SK-N-SH (cell line): Measurements from ENCODE around the gene BBC3. TPM values are rescaled to one million over a fixed set of nuclear protein-coding genes. Genes with fewer than 3 reads are reported as not detected.

Experiments used
- CTCF ChIA-PET: fragments of 300-600, 350-600 bp; formaldehyde crosslinking; extraction: SDS; loops from one replicate; lab custom pipeline; 2021; lab: Yijun Ruan, JAX
- POLR2A ChIA-PET: fragments of 350-600 bp; sonication (Branson Sonifier 250); formaldehyde crosslinking; extraction: SDS; loops from one replicate; lab custom pipeline; 2020; ENCODE audit warnings: antibody characterized with exemption, inconsistent platforms; lab: Yijun Ruan, JAX
- DNase-seq: peaks from one replicate; pipeline ENCODE4 v3.0.0; 2012
- H2AFZ ChIP-seq: fragments of 200-600 bp; sonication (generic); 2 replicates; pipeline ENCODE4 v1.8.1; 2016; ENCODE audit warnings: antibody characterized with exemption, mild to moderate bottlenecking, low read depth
- H3F3A ChIP-seq: fragments of 200-600 bp; sonication (generic); replicated peaks from 2 replicates; pipeline ENCODE3; 2016; ENCODE audit warnings: antibody characterized with exemption, mild to moderate bottlenecking; ENCODE audit not compliant: insufficient read depth
- H3K27ac ChIP-seq, 2 experiments: fragments of 200-500 bp in 1 of 2; fragments of 200-600 bp in 1 of 2; sonication (Bioruptor generic) in 1 of 2; sonication (generic), shearing (Covaris generic) in 1 of 2; 2 replicates each; pipeline versions ENCODE4 v1.5.1 to v1.6.1; 2014 to 2016; ENCODE audit warnings: low read depth in 2 of 2, inconsistent platforms in 1 of 2, low read length in 1 of 2, mild to moderate bottlenecking in 1 of 2, mixed read lengths in 1 of 2
- H3K27me3 ChIP-seq: fragments of 200-600 bp; sonication (generic), shearing (Covaris generic); 2 replicates; pipeline ENCODE4 v1.6.1; 2016; ENCODE audit warnings: mixed run types; ENCODE audit not compliant: insufficient read depth
- H3K36me3 ChIP-seq, 2 experiments: fragments of 200-500 bp in 1 of 2; fragments of 200-600 bp in 1 of 2; sonication (Bioruptor generic) in 1 of 2; sonication (generic) in 1 of 2; replicated peaks in 1 of 2; 2 replicates each; pipeline versions ENCODE3 to v1.5.1; 2014 to 2016; ENCODE audit warnings: low read length in 1 of 2, mild to moderate bottlenecking in 1 of 2; ENCODE audit not compliant: insufficient read depth in 2 of 2, control insufficient read depth in 1 of 2
- H3K4me1 ChIP-seq, 2 experiments: fragments of 200-500 bp in 1 of 2; fragments of 200-600 bp in 1 of 2; sonication (Bioruptor generic) in 1 of 2; sonication (generic), shearing (Covaris generic) in 1 of 2; 2 replicates each; pipeline versions ENCODE4 v1.5.1 to v1.6.1; 2014 to 2016; ENCODE audit warnings: low read depth in 1 of 2, low read length in 1 of 2, mixed run types in 1 of 2; ENCODE audit not compliant: insufficient read depth in 2 of 2, control insufficient read depth in 1 of 2
- H3K4me2 ChIP-seq: fragments of 200-600 bp; sonication (generic), shearing (Covaris generic); 2 replicates; pipeline ENCODE4 v1.6.1; 2017; ENCODE audit warnings: mixed run types
- H3K4me3 ChIP-seq, 2 experiments: fragments of 200-500 bp in 1 of 2; fragments of 200-600 bp in 1 of 2; sonication (Bioruptor generic) in 1 of 2; sonication (generic), shearing (Covaris generic) in 1 of 2; 2 replicates each; pipeline versions ENCODE4 v1.5.1 to v1.8.1; 2014 to 2016; ENCODE audit warnings: low read depth in 2 of 2, inconsistent platforms in 1 of 2, low read length in 1 of 2, mild to moderate bottlenecking in 1 of 2, mixed read lengths in 1 of 2, moderate library complexity in 1 of 2
- H3K79me2 ChIP-seq: fragments of 200-600 bp; sonication (generic); 2 replicates; pipeline ENCODE4 v1.8.1; 2017; ENCODE audit warnings: mild to moderate bottlenecking; ENCODE audit not compliant: insufficient read depth
- H3K9ac ChIP-seq: fragments of 200-600 bp; sonication (generic); 2 replicates; pipeline ENCODE4 v1.6.1; 2017; ENCODE audit warnings: mixed run types
- H3K9me2 ChIP-seq: fragments of 200-600 bp; sonication (generic); 2 replicates; pipeline ENCODE4 v1.6.1; 2017; ENCODE audit warnings: mixed run types
- H3K9me3 ChIP-seq: fragments of 200-600 bp; sonication (generic); 2 replicates; pipeline ENCODE4 v1.6.1; 2017; ENCODE audit warnings: mixed run types, mild to moderate bottlenecking, moderate library complexity
- H4K20me1 ChIP-seq: fragments of 200-600 bp; sonication (generic); 2 replicates; pipeline ENCODE4 v1.6.1; 2017; ENCODE audit warnings: mild to moderate bottlenecking, mixed run types; ENCODE audit not compliant: insufficient read depth
- EP300 ChIP-seq, 2 experiments: IDR thresholded peaks; 2 replicates each; pipeline versions ENCODE4 v1.4.0 to v1.6.1; 2012; ENCODE audit warnings: borderline replicate concordance in 1 of 2, low read depth in 1 of 2, low read length in 1 of 2
- EZH2phosphoT487 ChIP-seq: fragments of 200-600 bp; sonication (generic); IDR thresholded peaks from 2 replicates; pipeline ENCODE4 v1.6.1; 2017; ENCODE audit warnings: low read depth, mixed run types, mild to moderate bottlenecking, antibody characterized with exemption, moderate library complexity, borderline replicate concordance
- GABPA ChIP-seq: IDR thresholded peaks from 2 replicates; pipeline ENCODE4 v1.4.0; 2012; ENCODE audit warnings: low read depth, mild to moderate bottlenecking
- POLR2AphosphoS5 ChIP-seq: IDR thresholded peaks from 2 replicates; pipeline ENCODE4 v1.6.1; 2012; ENCODE audit warnings: low read depth, low read length
- RFX5 ChIP-seq: IDR thresholded peaks from 2 replicates; pipeline ENCODE4 v1.6.1; 2012; ENCODE audit warnings: mild to moderate bottlenecking, improper control_type of control experiment, low read length
- RXRA ChIP-seq: IDR thresholded peaks from 2 replicates; pipeline ENCODE4 v1.4.0; 2012; ENCODE audit warnings: low read depth, mild to moderate bottlenecking, borderline replicate concordance
- TEAD4 ChIP-seq: IDR thresholded peaks from 2 replicates; pipeline ENCODE4 v1.4.0; 2012; ENCODE audit warnings: mild to moderate bottlenecking, borderline replicate concordance; ENCODE audit not compliant: insufficient read depth
- WGBS: methylation state at CpG from one replicate; pipeline ENCODE4 v1.1.6; 2017; ENCODE audit warnings: low lambda C conversion rate; 5-methylcytosine and 5-hydroxymethylcytosine counted together
- polyA plus RNA-seq, 3 experiments: library from polyadenylated mRNA; depleted of rRNA; stranded (reverse); fragments of >200 nt; gene quantifications; 2 replicates each; pipeline ENCODE4 v1.2.3, GENCODE V29; 2012
- TF ChIP-seq, protein P1 (sequence below): IDR thresholded peaks from 2 replicates; pipeline ENCODE4 v1.6.1; 2012; ENCODE audit warnings: mild to moderate bottlenecking, low read depth, low read length, moderate library complexity
- TF ChIP-seq, protein P2 (sequence below): IDR thresholded peaks from 2 replicates; pipeline ENCODE4 v1.4.0; 2012; ENCODE audit warnings: low read depth, borderline replicate concordance
- TF ChIP-seq, protein P3 (sequence below): IDR thresholded peaks from 2 replicates; pipeline ENCODE4 v1.4.0; 2012; ENCODE audit warnings: low read depth
- TF ChIP-seq, protein P4 (sequence below): fragments of 200-600 bp; sonication (generic); IDR thresholded peaks from 2 replicates; pipeline ENCODE4 v1.6.1; 2017; ENCODE audit warnings: antibody characterized with exemption, mild to moderate bottlenecking, moderate library complexity
- TF ChIP-seq, protein P5 (sequence below): fragments of 150-350 bp; IDR thresholded peaks from 2 replicates; pipeline ENCODE4 v1.6.1; 2017; ENCODE audit warnings: antibody characterized with exemption, low read length, low read depth, borderline replicate concordance

Gene BBC3
- polyA plus RNA-seq, 1 of the 3 experiments (the other 2 are of a cell fraction) = 14.5 TPM

DNA sequence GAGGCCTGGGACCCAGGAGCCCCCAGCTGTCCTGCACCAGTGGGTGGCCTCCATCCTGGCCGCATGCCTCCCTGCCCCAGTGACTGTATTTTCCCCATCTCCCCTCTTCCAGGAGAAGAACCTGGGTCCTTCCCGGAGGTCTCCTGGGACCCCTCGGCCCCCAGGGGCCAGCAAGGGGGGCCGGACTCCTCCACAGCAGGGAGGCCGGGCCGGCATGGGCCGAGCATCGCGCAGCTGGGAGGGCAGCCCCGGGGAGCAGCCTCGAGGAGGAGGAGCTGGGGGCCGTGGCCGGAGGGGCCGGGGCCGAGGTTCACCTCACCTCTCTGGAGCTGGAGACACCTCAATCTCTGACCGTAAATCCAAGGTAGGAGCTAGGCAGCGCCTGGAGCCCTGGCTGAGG is 29.5 kb upstream of the BBC3 start:
- Histone ChIP-seq H4K20me1 (no peaks in the 10 kb centered on the region; the same call in 1 of the 2 replicates), H3K9me2 (no peaks in the 10 kb centered on the region), H3K4me1 (peaks cover 9% of the 10 kb centered on the region in 2 experiments; a peak in 2 of 4 replicates), H3K79me2 (peaks cover 50% of the 10 kb centered on the region), H3K27me3 (no peaks in the 10 kb centered on the region), H3K4me2 (no peak overlapping the region), H3F3A (peaks cover 3% of the 10 kb centered on the region), H3K9ac (no peak overlapping the region), H3K27ac (no peak overlapping the region), H3K4me3 (no peak overlapping the region), H3K9me3 (no peaks in the 10 kb centered on the region), H3K36me3 (peaks cover 40 to 49% of the 10 kb centered on the region in 2 experiments), H2AFZ (no peak overlapping the region)
- WGBS = 90% methylated on average over 16 of the region's 17 CpGs
- CTCF ChIA-PET = interaction anchor here (0.7 to 1.8 kb wide), 3 partner anchors 13 to 50 kb away, joined by 3 to 4 read pairs (median 3); no protein-coding TSS in a partner anchor
- no peak for DNase-seq
- POLR2A ChIA-PET = no interaction called here
- TF ChIP-seq POLR2AphosphoS5 (no peak), RXRA (no peak), RFX5 (no peak), EP300 (IDR thresholded peaks at IDR 0.05; ENCODE audit: borderline replicate concordance in 1 of 2, low read depth in 1 of 2, low read length in 1 of 2) (no peak), TEAD4 (no peak), GABPA (no peak), EZH2phosphoT487 (no peak)
- TF ChIP-seq, protein P1, sequence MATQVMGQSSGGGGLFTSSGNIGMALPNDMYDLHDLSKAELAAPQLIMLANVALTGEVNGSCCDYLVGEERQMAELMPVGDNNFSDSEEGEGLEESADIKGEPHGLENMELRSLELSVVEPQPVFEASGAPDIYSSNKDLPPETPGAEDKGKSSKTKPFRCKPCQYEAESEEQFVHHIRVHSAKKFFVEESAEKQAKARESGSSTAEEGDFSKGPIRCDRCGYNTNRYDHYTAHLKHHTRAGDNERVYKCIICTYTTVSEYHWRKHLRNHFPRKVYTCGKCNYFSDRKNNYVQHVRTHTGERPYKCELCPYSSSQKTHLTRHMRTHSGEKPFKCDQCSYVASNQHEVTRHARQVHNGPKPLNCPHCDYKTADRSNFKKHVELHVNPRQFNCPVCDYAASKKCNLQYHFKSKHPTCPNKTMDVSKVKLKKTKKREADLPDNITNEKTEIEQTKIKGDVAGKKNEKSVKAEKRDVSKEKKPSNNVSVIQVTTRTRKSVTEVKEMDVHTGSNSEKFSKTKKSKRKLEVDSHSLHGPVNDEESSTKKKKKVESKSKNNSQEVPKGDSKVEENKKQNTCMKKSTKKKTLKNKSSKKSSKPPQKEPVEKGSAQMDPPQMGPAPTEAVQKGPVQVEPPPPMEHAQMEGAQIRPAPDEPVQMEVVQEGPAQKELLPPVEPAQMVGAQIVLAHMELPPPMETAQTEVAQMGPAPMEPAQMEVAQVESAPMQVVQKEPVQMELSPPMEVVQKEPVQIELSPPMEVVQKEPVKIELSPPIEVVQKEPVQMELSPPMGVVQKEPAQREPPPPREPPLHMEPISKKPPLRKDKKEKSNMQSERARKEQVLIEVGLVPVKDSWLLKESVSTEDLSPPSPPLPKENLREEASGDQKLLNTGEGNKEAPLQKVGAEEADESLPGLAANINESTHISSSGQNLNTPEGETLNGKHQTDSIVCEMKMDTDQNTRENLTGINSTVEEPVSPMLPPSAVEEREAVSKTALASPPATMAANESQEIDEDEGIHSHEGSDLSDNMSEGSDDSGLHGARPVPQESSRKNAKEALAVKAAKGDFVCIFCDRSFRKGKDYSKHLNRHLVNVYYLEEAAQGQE = no peak
- TF ChIP-seq, protein P2, sequence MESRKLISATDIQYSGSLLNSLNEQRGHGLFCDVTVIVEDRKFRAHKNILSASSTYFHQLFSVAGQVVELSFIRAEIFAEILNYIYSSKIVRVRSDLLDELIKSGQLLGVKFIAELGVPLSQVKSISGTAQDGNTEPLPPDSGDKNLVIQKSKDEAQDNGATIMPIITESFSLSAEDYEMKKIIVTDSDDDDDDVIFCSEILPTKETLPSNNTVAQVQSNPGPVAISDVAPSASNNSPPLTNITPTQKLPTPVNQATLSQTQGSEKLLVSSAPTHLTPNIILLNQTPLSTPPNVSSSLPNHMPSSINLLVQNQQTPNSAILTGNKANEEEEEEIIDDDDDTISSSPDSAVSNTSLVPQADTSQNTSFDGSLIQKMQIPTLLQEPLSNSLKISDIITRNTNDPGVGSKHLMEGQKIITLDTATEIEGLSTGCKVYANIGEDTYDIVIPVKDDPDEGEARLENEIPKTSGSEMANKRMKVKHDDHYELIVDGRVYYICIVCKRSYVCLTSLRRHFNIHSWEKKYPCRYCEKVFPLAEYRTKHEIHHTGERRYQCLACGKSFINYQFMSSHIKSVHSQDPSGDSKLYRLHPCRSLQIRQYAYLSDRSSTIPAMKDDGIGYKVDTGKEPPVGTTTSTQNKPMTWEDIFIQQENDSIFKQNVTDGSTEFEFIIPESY = no peak
- TF ChIP-seq, protein P3, sequence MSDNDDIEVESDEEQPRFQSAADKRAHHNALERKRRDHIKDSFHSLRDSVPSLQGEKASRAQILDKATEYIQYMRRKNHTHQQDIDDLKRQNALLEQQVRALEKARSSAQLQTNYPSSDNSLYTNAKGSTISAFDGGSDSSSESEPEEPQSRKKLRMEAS = no peak
- TF ChIP-seq, protein P4, sequence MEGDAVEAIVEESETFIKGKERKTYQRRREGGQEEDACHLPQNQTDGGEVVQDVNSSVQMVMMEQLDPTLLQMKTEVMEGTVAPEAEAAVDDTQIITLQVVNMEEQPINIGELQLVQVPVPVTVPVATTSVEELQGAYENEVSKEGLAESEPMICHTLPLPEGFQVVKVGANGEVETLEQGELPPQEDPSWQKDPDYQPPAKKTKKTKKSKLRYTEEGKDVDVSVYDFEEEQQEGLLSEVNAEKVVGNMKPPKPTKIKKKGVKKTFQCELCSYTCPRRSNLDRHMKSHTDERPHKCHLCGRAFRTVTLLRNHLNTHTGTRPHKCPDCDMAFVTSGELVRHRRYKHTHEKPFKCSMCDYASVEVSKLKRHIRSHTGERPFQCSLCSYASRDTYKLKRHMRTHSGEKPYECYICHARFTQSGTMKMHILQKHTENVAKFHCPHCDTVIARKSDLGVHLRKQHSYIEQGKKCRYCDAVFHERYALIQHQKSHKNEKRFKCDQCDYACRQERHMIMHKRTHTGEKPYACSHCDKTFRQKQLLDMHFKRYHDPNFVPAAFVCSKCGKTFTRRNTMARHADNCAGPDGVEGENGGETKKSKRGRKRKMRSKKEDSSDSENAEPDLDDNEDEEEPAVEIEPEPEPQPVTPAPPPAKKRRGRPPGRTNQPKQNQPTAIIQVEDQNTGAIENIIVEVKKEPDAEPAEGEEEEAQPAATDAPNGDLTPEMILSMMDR = no peak
- TF ChIP-seq, protein P5, sequence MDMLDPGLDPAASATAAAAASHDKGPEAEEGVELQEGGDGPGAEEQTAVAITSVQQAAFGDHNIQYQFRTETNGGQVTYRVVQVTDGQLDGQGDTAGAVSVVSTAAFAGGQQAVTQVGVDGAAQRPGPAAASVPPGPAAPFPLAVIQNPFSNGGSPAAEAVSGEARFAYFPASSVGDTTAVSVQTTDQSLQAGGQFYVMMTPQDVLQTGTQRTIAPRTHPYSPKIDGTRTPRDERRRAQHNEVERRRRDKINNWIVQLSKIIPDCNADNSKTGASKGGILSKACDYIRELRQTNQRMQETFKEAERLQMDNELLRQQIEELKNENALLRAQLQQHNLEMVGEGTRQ = no peak
